GM19452 (cell line): Measurements from ENCODE around the gene TAF8.

Experiments
- ATAC-seq: cut with Tn5 transposase; IDR thresholded peaks from one replicate; pipeline ENCODE4 v1.9.1; 2021; ENCODE audit not compliant: unreplicated experiment

The TAF8 gene

DNA sequence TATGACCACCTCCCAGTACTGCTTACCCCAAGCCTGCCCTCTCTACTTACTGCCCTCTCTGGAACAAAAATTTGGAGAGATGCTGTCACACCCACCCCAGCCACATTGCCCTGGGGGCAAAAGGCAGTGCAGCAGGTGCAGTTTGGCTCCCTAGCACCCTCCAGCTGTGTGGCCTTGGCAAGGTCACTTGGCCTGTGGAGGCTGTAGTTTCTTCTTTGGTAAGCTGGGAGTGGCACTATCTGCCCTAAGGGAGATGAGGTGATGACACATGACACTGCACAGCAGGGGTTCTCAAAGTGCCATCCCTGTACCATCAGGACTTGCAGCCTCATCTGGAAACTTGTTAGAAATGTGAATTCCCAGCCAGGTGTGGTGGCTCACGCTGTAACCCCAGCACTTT is 44.8 kb downstream of the TAF8 start:
- ATAC-seq, result no peak

DNA sequence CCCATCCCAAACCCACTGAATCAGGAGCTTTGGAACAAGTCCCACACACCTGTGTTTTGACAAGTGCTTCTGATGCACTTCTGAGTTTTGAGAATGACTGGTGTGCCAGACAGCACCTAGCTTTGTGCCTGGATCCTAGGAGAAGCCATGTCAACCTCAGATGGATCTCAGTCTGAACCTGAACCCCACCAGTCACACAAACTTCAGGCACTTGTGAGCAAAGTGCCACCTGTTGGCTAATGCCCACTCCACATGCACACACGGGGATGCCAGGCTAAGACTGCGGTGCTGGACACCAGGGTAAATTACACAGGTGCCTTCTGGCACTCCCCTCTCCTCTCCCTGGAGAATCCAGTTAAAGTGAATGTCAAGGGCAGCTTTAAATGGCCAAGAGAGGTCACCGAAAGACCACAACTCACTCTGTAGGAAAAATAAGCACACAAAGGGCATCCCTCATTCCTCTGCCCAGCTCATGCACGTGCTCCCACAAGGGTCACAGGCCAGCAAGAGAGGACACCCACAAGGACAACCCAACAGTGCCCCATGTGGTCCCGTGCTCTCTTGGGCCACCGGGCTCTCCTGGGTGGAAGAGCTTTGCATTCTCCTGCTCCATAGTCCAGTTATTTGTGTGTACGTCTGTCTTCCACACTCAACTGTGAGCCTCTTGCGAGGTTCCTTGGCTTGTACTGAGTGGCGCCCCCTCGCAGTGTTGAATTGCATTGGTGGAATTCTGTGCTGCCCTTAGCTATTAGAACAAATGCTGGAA is 45.6 kb downstream of the TAF8 start:
- ATAC-seq, result no peak

GRCh38 chr6:42099340-42100028 is 49.2 kb downstream of the TAF8 start:
- ATAC-seq, result no peak

GRCh38 chr6:42100029-42100901 is 49.9 kb downstream of the TAF8 start:
- ATAC-seq, result no peak

- ATAC-seq, result no peak
Observed at GRCh38 chr6:42101186-42101657, 50.9 kb downstream of the TAF8 start.

DNA sequence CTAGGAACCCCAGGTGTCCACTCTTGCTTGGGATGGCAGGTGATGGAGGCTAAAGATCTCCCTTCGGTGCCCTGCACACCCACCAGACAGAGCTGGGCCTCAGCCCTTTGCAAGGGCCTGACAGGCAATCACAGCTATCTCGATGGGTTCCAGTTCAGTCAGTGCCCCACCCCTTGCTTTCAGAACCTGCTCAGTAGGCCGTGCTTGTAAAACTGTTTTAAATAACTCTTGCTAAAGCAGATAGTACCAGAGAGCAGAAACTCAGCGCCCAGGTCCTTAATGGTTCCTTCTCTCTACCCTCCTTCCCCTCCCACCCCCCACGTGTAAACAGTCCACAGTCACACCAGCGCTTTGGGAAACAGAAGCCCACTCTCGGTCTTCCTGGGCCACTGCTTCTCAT is 52.9 kb downstream of the TAF8 start:
- no peak for ATAC-seq

DNA sequence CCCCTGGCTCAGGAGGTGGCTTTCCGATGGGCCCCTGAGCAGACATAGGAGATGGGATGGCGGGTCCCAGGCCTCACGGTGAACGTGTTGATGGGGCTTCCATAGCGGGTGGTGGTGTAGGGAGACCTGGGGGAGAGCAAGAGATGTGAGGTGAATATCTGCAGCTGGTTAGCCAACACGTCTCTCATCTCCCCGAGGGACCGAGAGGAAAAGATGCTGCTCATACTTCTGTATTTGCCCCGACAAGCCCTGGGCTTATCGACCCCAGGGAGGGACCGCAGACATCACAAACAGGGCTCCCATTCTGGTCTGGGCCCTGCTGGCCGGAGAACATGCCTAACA is 53.4 kb downstream of the TAF8 start:
- ATAC-seq, result no peak

DNA sequence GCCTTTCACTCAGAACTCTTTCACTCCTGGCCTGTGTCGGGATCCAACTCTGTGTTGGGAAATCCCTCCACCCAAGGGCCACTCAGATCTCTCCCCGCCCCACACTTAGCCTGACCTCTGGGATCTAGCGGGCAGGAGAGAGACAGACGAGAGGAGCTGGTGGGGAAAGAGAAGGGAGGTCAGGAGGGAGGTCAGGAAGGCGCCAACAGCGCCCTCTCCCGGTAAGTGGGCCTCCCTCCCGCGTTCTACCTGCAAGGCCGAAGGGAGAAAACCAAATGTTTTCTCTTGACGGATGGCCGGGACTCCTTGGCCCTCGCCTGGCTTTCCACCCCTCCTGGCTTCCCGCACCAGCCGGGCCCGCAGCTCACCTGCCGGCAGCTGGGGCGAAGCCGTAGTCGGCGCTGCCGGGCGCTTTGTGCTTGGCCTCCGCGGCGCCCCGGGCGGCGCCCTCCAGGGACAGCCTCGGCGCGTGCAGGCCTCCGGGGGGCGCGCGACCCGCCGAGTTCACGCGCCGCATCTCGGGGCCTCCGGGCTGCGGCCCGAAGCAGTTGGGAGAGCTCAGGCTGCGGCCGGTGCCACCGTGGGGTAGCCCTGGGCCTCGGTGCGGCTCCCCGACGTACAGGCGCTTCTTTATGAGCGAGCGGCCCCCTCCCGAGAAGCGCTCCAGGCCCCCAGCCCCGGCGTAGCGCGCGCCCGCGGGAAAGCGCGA is 53.9 kb downstream of the TAF8 start:
- ATAC-seq, result peak; percentile 60

GRCh38 chr6:42104804-42105125 is 54.4 kb downstream of the TAF8 start:
- no peak for ATAC-seq

- no peak for ATAC-seq
Observed at GRCh38 chr6:42105156-42105648, 54.9 kb downstream of the TAF8 start.

DNA sequence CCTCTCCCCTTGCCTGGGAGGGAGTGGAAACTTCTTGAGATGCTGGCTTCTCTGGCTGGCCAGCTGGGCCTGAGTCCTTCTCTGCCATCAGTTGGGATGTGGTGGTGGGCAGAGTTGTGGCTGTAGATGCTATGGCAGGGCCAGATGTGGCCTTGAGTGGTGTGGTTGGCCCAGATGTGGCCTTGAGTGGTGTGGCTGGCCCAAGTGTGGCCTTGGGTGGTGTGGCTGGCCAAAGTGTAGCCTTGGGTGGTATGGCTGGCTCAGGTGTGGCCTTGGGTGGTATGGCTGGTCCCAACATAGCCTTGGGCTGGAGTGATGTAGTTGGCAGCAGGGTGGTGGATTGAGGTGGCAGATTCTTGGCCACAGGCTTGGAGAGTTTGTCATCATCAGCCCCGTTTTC is 55.4 kb downstream of the TAF8 start:
- ATAC-seq, result no peak

DNA sequence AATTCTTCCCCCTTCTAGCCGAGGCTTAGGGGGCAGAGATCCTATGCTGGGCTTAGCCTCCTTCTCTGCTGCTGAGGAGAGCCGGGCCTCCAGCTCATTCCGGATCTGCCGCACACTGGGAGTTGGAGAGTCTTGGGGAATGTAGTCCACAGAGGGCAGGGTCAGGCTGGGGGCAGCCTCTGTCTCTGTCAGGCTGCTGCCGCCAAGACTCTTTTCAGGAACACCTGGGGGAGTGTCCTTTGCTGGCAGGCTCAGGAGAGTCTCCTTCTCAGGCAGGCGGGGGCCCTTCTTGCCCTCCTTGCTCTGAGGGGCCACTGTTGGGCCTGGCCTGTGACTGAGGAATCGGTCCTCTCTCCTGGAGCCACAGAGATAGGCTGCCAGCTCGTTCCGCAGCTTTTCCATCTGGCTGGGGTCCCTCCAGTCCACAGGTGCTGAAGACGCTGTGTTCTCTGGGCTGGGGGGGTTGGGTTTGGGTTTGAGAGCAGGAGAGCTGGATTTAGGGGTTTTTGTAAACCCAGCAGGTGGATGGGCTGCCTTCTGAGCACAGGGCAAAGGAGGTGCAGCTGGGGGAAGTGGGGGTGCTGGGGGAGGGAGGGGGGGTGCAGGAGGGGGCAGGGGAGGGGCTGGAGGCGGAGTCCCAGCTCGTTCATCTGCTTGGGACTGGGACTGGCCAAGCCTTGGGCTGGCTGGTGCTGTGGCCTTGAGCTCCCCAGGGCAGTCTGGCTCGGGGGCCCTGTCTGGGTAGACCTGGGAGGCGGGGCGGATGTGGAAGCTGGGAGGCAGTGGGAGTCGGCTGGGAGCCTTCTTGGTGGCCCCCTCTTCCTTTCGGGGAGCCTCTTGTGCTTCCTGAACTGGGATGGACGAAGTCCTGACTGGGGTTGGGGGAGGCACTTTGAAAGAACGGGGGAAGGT is 56.0 kb downstream of the TAF8 start:
- no peak for ATAC-seq

DNA sequence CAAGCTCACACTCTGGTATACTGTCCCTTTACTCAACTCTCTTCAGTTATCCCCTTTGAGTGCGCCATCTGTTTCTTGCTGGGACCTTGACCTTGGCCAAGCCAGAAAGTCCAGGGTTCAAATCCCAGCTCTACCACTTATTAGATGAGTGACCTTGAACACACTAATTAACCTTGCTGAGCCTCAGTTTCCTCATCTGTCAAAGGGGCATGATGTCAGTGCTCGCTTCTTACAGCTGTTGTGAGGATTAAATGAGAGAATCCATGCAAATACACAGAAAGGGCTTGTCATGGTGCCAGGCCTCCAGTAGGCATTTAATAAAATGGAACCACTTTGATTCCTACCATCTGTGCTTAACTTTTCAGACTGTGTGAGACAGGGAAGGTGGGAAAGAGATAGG is 57.7 kb downstream of the TAF8 start:
- ATAC-seq, result no peak

GRCh38 chr6:42110683-42111082 is 60.4 kb downstream of the TAF8 start:
- no peak for ATAC-seq

DNA sequence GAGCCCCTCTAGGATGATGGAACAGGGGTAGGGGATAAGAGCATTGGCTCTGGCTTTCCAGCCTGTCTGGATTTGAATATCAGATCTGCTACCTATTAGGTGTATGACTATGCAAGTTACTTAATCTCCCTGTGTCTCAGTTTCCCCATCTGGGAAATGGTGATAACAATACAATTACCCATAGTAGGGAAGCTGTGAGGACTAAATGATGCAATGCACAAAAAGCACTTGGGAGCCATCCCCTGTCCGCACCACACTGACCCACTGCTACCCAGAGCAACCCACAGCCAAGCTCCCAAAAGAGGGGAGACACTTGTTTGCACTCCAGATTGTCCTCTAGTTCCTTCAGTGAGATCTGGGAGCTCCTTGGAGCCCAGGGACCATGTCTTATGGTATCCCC is 62.0 kb downstream of the TAF8 start:
- ATAC-seq, result no peak

DNA sequence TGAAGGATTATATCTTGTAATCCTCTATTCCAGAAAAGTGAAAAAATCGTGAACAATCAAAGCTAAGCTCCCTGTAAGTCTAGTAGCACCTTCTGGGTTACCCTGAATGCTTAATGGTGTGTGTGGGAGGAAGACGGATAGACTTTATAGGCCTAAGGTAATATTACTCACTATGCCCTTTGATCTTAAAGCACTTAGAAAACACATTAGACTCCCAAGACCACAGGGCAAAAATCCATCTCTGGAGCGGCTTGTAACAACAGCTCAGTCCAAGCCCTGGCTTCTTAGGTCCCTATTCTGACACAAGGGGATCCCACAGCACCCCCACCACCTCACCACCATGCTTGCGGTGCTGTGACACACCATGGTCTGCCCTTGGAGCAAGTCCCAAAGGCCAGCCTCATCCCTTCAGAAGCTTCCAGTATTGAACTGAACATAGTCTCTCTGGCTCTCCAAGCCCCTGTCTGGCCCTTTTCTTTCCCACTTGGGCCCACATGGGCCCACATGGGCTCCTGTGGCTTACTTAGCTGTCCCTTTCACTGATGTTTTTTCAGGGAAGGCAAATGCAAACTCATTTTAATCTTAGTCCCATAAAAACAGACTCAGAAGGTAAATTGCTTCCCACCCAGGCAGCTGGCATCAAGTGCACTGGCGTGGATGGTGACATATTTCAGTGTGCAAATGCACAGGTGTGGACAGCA is 63.8 kb downstream of the TAF8 start:
- no peak for ATAC-seq

GRCh38 chr6:42117843-42118161 is 67.5 kb downstream of the TAF8 start:
- no peak for ATAC-seq

DNA sequence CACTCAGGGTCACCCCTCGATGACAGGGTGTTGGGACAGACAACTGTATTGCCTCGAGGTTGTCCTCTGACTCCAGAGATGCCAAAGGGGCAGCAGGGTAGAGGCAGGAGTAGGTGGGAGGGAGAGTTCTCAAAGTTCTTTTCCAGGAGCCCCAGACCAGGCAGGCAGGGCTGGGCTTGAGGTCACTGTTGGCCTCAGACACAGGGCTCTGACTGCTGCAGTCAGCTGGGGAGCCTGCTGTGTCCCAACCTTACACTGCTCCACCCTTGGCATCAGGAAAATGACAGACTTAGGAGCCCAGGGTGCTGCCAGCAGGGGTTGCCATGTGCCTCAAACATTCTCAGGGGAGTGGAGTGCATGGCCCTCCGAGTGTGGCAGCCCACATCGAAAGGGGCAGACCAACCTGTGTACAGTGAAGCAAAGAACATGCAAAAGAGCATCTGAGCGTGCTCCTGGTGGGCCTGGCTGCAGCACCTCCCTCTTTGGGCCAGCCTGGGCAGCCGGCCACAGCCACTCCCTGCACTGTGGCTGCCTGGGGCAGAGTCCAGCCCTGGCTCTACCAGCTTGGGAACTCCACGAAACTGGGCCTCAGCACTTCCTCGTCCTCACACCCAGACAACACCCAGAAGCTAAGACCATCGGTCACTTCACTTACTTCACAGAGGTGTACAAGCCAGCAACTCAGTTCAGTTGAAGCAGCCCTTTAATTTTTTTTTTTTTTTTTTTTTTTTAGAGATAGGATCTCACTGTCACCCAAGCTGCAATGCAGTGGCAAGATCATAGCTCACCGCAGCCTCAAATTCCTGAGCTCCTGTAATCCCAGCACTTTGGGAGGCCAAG is 68.1 kb downstream of the TAF8 start:
- ATAC-seq, result no peak
